ENCODE results near the gene SRGAP1.
"Not testable (repeated sequence)": the region's sequence is repeated elsewhere in the genome, so short reads cannot be mapped to it uniquely, and the experiment has no call there.

SRGAP1 gene

DNA sequence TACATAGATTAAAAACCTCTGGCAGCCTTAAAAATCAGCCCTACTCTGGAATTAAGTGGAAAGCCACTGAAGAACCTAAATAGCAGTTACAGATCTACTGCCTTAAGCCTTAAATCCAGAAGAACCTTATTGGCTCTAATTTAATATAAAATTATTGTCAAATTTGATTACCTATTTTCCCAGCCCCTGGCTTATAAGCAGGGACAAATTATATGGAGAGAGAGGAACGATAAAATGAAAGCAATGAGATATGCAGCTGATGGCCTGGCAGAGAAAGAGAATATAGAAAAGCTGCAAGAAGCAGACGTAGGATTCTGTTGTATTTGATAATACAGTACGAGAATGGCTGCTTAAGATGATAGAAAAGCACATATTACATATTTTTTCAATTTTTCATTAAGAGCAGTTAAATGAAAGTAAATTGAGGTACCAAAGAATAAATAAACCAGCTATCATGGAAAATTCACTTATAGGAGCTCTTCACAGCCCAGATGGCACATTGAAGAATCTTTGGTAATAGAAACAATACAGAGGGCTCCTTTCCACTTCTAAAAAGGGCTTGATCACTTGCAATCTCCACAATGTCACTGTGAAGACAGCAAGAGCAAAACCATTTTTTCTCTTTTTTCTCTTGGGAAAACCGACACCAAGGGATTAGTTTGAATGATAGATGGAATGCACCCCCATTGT, 248.2 kb downstream of the SRGAP1 start:
- no peak for DNase-seq

DNA sequence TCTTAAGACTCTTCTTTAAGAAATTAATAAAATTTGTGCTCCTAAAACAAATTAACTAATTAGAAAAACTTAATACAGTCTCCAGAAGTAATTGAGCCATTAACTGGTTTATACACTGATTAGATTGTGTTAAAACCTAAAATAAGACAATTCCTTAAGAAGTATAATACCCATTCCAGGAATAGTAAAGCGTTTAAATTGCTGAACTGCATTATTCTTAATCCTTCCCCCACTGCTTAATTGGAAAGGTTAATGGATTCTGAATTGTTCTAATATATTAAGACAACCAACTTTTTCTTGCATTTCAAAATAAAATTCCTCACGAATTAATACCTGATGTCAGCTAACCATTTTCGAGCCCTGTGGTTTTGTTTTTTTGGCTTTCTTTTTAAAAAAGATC, 249.2 kb downstream of the SRGAP1 start:
- no peak for DNase-seq

DNA sequence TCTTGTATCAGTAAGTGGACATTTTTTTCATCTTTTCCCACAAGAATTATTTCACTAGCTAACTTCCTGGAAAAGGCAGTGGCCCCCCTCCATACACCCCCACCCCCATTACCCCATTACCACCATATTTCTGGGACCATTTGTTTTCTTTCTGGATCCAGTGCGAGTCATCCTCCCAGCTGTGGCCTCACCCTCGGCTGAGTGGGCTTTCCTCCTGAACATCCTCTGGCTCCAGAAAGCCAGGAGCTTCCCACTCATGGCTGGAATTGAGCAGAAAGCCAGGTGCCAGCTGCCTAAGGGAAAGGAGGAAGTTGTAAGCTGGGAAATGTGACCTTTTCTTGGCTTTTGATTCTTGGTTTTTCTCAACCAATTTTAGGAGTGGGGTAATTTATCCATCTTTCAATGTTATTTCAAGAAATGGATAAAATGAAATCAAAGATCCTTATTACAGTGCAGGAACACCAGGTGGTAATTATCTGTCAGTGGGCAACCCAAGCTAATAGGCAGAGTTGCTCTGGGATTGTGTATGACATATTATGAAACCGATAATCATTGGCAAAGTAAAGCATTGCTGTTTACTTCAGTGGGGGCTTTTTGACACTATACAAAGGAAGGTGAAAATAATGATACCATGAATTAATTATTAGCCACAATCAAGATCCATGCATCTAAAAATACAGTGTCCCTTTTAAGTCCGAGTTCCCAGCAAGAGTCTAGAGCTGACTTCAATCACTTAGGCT, 253.0 kb downstream of the SRGAP1 start:
- DNase-seq = peak; percentile 28

DNA sequence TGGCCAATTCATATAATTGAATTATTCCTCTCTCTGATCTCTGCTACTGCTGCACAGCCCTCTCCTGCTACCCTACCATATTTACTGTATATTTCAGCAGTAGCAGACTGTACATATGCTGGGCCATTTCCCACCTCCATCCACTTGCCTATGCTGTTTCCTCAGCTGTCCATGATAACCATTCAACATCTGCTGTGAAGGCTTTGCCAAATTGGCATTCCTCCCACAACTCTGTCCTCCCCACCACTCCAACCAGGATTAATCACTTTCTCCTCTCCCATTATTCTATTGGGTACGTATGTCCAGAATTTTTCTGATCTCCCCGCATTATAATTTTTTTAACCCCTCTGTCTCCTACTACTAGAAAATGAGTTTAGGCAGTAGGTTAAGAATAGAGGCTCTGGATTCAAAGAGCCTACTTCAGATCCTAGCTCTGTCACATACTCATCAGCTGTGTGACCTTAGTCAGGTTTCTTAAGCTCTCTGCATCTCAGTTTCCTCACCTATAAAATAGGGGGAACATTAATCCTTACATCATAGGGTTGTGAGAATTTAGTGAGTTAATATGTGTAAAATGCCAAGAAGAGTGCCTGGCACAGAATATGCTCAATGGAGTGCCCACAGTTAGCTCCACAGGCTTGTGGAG, 254.3 kb downstream of the SRGAP1 start:
- no peak for DNase-seq

DNA sequence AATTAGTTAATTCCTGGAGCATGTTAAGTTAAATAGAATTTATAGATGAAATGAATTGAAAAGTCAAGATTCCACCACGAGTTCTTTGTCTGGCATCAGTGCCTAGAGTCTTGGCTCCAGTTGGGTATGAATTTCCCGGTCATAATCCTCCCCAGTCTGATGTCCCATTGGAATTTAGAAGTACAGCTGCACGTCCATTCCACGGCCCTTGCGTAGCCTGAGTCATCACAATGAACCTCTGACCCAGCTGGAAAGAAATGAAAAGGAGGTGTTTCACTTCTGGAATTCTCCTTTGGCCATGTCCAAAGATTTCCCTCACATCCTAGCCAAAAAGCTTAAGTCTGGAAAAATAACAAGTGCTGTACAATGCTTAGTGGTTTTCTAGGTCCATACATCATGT, 254.9 kb downstream of the SRGAP1 start:
- no peak for DNase-seq

DNA sequence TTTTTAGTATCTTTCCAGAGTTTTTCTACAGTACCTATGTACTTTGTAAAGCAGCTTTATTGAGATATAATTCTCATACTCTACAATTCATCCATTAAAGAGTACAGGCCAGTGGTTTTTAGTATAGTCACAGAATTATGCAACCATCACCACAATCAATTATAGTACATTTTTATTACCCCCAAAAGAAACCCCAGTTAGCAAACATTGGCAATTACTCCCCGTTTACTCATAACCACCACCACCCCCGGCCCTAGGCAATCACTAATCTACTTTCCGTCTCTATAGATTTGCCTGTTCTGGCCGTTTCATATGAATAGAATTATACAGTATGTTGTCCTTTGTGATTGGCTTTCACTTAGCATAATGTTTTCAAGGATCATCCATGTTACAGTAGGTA, 257.8 kb downstream of the SRGAP1 start:
- DNase-seq = no peak

DNA sequence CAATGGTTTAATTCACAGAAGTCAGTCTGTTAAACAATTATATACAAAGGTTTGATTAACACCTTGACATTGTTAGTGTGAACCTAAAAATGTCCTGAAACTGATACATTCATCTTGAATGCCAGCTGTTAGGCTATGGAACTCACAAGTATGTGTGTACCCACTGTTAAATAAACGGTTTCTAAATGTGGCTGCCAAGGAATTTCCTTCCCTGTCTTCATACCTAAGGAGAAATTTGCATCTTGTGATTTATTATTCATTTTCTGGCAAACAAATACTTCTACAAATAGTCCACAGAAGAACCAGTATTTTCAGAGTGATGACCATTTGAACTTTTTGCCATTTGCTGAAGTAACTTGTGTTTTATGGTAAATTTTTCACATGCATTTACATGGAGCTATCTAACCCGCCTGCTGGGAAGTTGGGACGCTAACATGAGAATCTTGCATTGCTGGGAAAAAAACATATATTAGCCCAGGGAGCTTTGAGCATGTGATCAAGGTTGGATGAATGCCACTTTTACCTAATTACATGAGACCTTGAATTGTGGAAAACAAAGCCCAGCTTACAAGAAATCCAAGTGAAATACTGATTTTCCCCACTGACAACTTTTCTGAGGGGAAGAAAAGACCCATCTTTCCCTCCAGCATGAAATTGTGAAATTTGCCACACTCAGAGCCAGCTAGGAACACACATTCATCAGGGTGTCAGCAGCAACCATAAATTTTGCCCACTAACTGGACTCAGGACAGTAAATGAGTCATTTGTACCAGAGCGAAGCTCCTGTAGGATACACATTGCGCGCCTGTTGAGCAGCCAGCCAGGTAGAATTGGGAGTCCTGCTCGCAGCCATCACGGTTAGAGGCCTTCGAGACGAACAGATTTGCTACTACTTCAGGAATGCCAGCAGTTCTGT, 259.6 kb downstream of the SRGAP1 start:
- DNase-seq = no peak

DNA sequence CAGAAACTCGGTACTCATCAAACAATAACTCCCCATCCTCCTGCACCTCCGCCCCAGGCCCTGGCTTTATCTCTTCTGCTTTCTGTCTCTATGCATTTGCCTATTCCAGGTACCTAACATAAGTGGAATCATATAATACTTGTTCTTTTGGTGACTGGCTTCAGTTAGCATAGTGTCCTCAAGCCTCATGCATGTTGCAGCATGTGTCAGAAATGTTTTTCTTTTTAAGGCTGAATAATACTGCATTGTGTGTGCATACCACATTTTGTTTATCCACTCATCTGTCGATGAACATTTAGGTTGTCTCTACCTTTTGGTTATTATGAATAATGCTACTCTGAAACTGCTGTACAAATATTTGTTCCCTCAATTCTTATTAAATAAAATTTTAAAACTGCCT, 260.5 kb downstream of the SRGAP1 start:
- no peak for DNase-seq

DNA sequence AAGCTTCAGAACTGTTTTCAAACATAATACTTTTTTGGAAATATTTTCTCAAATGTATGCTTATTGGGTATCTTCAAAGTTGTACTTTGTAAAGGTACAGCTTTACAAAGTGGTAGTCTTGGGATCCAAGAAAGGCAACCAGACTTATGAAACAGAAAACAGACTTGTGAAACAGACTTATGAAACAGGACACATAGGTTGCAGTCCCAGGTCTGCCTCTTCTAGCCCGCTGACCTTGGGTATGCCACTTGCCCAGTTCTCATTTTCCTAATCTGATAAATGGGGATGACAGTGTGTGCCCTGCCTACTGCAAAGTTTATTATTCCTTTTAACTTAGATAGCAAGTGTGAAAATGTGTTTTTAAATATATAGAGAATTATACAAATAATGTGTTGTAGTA, 263.3 kb downstream of the SRGAP1 start:
- DNase-seq = no peak

DNA sequence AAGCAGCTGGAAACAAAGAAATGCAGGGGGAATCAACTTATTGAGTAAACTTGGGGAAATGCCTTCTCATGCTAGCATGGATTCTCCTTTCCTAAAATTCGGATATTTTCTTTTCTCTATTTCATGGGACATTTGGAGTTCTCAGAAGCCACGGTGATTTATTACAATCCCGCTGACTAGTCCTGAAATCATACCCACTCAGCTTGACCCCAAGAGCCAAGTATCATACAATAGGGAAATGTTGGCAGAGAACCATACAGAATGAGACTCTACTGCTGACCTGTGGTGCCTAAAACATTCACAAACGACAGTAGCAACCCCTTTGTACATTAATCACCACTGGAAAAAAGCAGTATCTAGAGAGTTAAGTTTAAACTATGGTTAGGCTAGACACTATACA, 265.2 kb downstream of the SRGAP1 start:
- DNase-seq = no peak

DNA sequence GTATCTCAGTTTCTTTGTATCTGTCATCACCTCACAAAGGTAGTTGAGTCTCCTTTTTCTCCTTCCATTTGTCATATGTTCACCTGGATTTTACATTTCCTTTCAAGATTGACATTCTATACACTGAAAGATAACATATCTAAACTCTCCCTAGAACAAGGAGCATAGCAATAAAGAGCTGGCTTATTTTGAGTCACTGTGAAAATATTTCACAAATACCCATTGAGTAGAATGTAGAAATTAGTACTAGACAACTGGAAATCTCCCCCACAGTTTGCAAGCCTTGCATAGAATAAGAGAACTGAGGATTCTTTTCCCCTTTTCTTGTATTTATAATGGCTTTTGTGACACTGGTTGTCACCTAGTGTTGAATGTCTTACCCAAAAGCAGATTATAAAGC, 266.4 kb downstream of the SRGAP1 start:
- DNase-seq = no peak

DNA sequence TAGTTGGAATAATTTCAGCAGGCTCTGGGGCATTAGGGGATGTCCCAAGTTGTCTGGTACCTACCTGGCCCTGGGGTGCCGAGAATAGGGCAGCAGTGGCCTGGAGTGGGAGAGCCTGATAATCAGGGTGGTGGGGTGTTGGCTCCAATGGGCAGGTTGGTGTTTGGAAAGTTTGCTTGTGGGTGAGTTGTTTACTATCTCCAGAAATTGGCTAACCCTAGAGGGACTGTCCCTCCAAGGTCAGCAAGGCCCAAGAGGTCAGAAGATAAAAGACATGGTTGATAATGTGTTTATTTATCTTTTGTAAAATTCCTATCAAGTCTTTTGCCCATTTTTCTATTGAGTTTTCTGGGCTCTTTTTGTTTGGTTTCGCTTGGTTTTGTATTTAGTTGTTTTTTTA, 272.5 kb downstream of the SRGAP1 start:
- DNase-seq = no peak

DNA sequence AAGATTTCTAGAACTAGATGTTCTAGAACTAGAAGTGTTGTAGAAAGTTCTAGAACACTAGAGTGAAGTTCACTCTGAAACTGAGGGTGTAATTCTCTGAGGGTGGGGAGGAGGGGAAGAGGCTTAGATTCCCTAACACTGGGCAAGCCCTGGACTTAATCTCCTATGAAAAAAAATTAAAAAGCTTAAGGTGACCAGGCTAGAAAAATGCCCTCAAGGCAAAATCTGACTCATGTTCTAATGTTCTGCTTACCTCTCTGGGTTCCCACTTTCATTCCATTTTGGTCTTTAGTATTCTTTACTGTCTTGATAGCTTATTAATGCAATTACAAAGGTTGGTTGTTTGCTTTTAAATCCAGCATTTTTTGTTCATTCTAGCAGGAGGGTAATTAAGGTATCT, 276.1 kb downstream of the SRGAP1 start:
- DNase-seq = peak; percentile 91

DNA sequence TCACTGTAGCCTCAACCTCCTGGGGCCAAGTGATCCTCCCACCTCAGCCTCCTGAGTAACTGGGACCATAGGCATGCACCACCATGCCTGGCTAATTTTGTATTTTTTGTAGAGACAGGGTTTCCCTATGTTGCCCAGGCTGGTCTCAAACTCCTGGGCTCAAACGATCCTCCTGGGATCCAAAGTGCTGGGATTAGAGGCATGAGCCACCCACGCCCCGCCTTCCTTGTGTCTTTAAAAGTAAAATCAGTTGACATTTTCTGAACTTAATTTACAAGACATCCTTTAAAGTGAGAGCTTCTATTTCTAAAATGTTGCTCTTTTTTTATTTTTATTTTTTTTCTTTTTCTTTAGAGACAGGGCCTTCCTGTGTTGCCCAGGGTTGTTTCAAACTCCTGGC, 276.6 kb downstream of the SRGAP1 start:
- not testable (repeated sequence) for DNase-seq

DNA sequence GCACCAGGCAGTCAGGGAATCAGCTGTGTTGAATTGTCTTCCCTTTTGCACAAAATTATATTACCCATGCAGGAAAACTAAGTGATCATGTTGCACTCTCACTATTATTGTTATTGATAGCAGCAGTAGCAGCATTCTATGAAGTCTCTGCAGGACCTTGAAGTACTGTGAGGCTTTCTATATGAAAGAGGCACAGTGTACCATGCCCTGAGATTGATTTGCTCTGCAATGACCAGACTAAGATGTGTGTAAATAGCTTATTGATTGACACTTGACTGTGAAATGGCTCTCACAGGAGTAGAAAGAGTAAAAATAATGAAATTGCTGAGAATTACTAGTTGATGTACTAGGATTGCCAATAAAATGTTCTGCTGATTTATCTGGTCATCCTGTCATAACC, 277.7 kb downstream of the SRGAP1 start:
- peak; percentile 38 for DNase-seq

DNA sequence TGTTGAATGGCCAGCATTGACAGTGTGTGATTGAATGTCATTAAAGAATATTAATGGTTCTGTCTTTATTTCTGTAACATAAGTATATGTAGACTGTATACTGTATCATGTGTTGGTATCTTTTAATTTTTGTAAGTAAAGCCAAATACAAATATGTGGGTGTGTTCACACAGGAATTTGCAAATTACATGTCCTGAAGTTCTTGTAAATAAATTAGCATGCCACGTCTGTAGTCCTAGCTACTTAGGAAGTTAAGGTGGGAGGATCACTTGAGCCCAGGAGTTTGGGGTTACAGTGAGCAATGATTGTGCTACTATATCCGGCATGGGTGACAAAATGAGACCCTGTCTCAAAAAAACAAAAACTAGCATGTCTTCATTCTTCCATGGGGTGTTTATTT, 278.5 kb downstream of the SRGAP1 start:
- no peak for DNase-seq

DNA sequence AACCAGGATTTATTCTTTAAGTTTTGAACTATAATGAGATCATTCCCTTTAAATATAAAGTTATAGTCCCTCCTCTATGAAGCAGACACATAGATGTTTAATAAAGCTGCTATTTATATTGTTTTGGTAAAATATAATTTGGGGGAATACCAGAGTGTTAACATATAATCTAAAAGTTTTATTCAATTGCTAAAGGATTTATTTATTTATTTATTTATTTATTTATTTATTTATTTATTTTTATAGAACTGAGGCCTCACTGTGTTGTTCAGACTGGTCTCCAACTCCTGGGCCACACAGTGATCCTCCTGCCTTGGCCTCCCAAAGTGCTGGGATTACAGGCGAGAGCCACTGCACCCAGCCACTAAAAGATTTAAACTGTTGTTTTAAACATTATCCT, 278.9 kb downstream of the SRGAP1 start:
- DNase-seq = no peak

DNA sequence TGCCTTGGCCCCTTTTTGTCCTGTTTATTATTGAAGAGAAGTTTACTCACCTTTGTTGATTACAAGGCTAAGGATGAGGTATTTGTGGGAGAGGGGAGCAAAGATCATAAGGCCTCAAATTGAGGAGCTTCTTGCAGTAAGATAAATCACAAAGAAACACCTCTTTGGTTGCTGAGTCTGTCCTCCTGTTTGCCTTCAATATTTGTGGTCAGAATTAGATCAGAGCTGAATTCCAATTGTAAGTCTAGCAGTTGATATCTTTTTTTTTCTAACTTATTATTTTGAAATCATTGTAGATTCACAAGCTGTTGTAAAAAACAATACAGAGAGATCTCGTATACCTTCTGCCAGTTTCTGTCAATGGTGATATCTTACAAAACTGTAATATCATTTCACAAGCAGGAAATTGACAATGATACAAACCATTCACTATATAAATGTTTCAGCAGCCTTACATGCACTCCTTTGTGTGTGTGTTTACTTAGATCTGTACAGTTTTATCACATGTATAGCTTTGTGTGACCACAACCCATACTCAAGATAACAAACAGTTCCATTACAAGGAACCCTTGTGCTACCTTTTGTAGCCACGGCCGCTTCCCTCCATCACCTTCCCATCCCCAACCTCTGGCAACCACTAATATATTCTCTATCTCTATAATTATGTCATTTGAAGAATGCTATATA, 280.2 kb downstream of the SRGAP1 start:
- peak; percentile 56 for DNase-seq

DNA sequence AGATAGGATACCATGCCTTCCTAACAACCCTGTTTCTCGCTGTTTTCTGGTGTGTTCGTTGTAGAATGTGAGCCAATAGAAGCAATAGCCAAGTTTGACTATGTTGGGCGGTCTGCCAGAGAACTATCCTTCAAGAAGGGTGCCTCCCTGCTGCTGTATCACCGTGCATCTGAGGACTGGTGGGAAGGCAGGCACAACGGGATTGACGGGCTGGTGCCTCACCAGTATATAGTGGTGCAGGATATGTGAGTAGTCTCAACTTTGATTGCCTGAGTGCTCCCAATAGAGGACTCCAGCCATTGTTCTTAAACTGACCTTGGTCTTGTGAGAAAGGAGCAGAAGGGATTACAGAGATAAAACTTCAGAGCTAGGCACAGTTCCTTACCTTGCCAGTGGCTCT, 281.4 kb downstream of the SRGAP1 start:
- no peak for DNase-seq

DNA sequence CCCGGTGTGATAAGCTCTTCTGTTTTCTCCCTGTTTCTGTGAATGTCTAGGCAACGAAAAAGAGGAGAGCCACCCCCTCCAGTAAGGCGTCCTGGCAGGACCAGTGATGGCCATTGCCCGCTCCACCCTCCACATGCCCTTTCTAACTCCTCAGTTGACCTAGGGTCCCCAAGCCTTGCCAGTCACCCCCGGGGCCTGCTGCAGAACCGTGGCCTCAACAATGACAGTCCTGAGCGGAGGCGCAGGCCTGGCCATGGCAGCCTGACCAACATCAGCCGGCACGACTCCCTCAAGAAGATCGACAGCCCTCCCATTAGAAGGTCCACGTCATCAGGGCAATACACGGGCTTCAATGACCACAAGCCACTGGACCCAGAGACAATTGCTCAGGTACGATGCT, 283.3 kb downstream of the SRGAP1 start:
- no peak for DNase-seq

DNA sequence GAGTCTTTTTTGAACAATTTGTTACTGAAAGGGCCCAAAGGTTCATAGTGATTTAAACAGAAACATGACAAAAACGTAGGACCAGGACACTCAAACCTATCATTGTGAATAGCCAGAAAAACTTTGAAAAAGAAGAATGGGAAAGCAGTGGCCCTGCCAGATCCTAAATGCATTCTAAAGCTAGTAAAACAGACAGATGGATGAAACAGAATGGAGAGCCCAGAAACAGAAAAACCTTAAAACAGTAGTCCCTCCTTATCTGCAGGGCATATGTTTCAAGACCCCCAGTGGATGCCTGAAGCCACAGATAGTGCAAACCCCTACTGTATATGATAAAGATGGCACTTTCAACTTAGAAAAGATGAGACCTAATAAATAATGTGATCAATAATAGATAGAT, 283.9 kb downstream of the SRGAP1 start:
- DNase-seq = no peak

DNA sequence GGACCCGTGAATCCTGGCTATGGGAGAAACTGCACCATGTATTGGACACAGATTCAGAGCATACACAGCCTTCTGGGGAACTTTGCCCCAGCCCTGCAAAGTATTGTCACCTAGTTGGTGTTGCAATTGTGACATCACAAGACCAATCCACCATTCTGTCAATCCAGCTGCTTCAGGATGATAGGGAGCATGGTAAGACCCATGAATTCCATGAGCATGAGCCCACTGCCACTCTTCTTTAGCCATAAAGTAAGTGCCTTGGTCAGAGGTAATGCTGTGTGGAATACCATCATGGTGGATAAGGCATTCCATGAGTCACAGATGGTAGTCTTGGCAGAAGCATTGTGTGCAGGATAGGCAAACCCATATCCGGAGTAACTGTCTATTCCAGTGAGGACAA, 286.0 kb downstream of the SRGAP1 start:
- DNase-seq = not testable (repeated sequence)

DNA sequence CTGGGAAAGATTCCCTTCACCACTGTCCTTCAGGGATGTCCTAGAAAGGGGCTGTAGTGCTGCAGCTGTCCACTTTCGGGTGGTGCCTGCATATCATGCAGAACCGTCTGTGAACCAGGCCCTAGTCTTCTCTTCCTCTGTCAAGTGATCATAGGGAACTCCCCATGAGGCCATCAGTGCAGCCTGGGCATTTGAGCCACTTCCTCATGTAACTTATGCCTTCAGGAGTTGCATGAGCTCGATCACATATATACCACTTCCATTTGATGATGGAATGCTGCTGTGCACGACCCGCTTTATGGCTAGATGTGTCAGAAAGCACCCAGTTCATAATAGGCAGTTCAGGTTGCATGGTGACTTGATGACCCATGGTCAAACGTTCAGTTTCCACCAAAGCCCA, 287.0 kb downstream of the SRGAP1 start:
- not testable (repeated sequence) for DNase-seq

All from NCI-H146 (cell line).